HG02588 (cell line): ENCODE results near the gene INAVA.
"Not testable (repeated sequence)": the region's sequence is repeated elsewhere in the genome, so short reads cannot be mapped to it uniquely, and the experiment has no call there.

ENCODE experiments used
- ATAC-seq: cut with Tn5 transposase; IDR thresholded peaks from one replicate; pipeline ENCODE4 v1.9.1; 2021; ENCODE audit warnings: mild to moderate bottlenecking, moderate library complexity; ENCODE audit not compliant: unreplicated experiment

Gene INAVA

GRCh38 chr1:200896531-200897196, 2.0 kb downstream of the INAVA start:
- ATAC-seq: no peak

GRCh38 chr1:200897259-200897658, 2.6 kb downstream of the INAVA start:
- ATAC-seq: no peak

- no peak for ATAC-seq
These were observed 4.3 kb downstream of the INAVA start for GRCh38 chr1:200899015-200899386.

- ATAC-seq: no peak
These were observed 4.8 kb downstream of the INAVA start for GRCh38 chr1:200899451-200899915.

- no peak for ATAC-seq
These were observed 5.5 kb downstream of the INAVA start for GRCh38 chr1:200899954-200900867.

- ATAC-seq: no peak
These were observed 6.2 kb downstream of the INAVA start for GRCh38 chr1:200900877-200901276.

- no peak for ATAC-seq
These were observed 6.7 kb downstream of the INAVA start for GRCh38 chr1:200901350-200901749.

GRCh38 chr1:200901796-200902444, 7.2 kb downstream of the INAVA start:
- ATAC-seq: no peak

- no peak for ATAC-seq
These were observed 9.1 kb downstream of the INAVA start for GRCh38 chr1:200903793-200904192.

- ATAC-seq: no peak
These were observed 10.1 kb downstream of the INAVA start for GRCh38 chr1:200904772-200905171.

- peak; percentile 52 for ATAC-seq
These were observed 10.8 kb downstream of the INAVA start for GRCh38 chr1:200905411-200906052.

- no peak for ATAC-seq
These were observed 11.8 kb downstream of the INAVA start for GRCh38 chr1:200906491-200906890.

GRCh38 chr1:200907611-200908097, 13.0 kb downstream of the INAVA start:
- peak; percentile 60 for ATAC-seq

GRCh38 chr1:200908191-200908868, 13.6 kb downstream of the INAVA start:
- no peak for ATAC-seq

GRCh38 chr1:200909071-200909470, 14.4 kb downstream of the INAVA start:
- ATAC-seq: no peak

- ATAC-seq: no peak
These were observed 15.1 kb downstream of the INAVA start for GRCh38 chr1:200909757-200910239.

GRCh38 chr1:200911361-200911760, 16.7 kb downstream of the INAVA start:
- ATAC-seq: no peak

- ATAC-seq: not testable (repeated sequence)
These were observed 17.2 kb downstream of the INAVA start for GRCh38 chr1:200911936-200912335.

GRCh38 chr1:200912737-200913407, 18.2 kb downstream of the INAVA start:
- no peak for ATAC-seq

GRCh38 chr1:200916152-200916551, 21.5 kb downstream of the INAVA start:
- no peak for ATAC-seq
